HG02870 (cell line): ENCODE results near the gene KIAA0753.
"Not testable (repeated sequence)": the region's sequence is repeated elsewhere in the genome, so short reads cannot be mapped to it uniquely, and the experiment has no call there.

Experiments used
- ATAC-seq: cut with Tn5 transposase; IDR thresholded peaks from one replicate; pipeline ENCODE4 v1.9.1; 2021; ENCODE audit warnings: mild to moderate bottlenecking, moderate library complexity; ENCODE audit not compliant: unreplicated experiment

The KIAA0753 gene

DNA sequence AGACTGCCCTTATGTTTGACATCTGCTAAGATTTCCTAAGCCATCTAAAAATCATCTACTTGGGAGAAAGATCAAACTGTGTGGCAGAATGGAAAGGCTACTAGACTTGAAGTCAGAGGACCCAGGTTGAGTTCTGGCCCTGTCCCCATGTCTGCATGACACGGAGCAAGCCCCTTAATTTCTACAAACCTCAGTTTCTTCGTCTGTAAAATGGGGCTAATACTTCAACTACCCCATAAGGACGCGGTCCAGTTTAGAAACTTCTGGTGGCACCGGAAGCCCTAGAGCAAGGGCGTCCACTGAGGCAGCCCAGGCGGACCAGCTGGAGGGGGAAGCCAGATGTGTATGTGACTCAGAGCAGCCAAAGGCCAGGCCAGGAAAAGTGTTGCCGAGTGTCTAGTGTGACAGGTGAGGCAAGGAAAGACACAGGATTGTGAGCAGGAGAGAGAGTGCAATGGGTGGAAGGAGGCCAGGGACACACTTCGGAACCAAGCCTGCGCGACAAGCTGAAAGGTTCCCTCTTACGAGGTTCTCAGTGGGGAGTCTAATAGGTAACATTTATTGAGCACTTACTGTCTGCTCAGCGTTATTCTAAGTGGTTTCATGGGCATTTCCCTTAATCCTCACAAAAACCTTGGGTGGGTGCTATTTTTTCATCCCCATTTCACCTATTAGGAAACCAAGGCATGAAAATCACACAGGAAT lies 66.4 kb downstream of the KIAA0753 start:
- ATAC-seq: no peak

DNA sequence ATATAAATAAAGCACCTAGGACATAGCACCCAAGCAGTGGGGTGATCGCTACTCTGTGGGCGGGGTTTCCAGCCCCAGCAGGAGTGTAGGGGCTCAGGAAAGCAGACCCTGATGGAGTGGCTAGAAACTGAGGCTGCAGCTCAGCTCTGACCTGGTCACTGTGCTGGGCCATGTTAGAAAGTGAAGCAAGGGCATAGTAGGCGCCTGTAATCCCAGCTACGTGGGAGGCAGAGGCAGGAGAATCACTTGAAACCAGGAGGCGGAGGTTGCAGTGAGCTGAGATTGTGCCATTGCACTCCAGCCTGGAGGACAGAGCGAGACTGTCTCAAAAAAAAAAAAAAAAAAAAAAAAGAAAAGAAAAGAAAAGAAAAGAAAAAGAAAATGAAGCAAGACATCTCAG lies 67.0 kb downstream of the KIAA0753 start:
- not testable (repeated sequence) for ATAC-seq

DNA sequence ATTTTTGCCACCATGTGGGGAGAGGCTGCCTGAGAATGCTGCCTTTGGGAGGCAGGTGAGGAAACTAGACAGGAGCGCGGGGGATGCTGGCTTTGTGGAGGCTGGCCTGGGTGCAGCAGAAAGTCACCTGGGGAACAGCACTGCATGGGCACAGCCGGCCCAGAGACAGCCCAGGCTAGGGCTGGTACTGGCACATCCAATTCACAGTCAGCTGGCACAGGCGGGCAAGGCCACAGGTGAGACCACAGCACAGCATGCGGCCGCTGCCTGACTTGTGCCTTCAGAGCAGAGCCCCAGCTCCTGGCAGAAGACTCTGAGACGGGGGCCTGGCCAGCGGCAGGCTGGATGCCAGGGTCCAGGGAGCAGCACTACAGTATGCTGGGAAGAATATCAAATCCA lies 67.5 kb downstream of the KIAA0753 start:
- no peak for ATAC-seq

DNA sequence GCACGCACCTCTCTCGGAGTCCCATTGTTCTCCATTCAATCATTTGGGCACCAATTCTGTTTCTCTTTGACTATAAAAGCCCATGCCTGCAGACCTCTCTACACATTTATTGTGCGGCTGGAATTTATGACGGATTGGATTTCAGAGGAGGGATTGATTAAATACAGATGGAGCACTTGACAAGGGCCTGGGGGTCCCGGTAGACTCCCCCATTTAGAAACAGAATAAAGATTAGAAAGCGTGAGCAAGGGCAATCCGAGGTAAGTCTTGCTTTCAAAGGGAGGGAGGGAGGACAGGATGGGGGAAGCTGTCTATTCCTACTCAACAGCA lies 69.1 kb downstream of the KIAA0753 start:
- ATAC-seq: no peak

DNA sequence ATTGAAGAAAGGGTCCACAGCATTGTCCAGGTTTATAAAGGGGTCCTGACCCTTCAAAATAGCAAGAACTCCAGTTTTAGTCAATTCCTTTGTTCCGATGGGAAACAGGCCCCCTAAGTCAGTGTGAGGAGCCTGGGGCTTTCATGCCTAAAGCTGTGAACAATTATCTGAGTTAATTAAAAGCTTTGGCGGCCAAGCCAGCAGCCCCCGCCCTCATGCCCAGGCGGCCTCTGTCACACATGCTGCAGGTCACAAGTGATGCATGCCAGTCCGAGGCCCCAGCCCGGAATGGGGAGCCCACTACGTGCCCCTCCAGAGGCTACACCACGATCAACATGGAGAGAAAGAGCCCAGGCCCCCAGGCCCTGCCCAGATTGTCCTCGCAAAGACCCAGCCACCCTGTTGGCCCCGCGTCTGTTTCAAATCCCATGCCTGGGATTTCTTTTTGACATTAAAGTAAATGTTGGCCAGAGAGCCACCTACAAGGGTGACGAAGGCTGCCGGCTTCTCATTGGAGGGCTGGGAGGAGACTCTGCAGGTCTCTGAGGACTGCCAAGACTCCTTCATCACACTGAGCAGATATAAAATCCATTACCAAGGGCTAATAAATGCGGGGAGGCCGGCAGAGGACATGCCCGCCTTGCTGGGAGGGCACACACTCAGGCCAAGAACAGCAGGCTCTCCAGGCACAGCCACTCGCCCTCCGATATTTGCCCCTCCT lies 69.6 kb downstream of the KIAA0753 start:
- ATAC-seq: no peak

DNA sequence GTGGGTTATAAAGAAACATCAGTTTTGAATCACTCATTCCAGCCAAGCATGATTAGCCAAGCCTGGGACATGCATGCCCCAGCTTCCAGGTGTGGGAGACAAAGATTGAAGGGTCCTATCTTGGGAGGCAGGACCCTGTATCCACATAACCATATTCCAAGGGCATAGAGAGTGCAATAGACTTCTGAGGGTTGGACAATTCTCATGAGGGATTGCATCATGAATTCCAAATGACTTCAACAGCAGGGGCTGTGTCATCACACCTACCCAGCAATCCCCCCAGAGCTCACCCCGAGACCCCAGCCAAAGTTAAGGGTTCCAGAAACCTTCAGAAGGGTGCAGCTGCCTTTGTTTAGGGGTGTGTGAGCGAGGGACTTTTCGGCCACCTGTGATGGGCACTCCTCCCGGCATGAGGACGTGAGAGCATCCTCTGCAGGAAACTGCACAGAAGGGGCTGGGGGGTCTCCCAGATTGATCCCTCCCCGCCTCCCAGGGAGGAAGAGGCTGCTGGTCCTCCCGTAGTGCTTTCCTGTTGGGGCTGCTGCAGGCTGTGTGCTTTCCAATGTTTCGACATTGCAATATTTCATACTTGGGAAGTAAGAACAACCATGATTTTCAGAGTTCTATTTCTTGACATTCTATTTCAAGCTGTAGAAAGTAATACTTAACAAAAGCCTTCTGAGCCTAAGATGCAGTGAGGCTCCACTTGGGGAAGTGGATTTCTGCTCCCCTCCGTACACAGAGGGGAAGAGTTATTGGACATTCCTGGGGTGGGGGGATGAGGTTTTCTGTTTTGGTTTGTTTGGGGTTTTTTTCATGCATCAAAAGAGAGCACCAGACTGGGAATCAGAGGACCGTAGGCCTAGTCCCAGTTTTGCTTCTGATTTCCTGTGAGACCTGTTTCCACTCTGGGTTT lies 70.9 kb downstream of the KIAA0753 start:
- no peak for ATAC-seq

DNA sequence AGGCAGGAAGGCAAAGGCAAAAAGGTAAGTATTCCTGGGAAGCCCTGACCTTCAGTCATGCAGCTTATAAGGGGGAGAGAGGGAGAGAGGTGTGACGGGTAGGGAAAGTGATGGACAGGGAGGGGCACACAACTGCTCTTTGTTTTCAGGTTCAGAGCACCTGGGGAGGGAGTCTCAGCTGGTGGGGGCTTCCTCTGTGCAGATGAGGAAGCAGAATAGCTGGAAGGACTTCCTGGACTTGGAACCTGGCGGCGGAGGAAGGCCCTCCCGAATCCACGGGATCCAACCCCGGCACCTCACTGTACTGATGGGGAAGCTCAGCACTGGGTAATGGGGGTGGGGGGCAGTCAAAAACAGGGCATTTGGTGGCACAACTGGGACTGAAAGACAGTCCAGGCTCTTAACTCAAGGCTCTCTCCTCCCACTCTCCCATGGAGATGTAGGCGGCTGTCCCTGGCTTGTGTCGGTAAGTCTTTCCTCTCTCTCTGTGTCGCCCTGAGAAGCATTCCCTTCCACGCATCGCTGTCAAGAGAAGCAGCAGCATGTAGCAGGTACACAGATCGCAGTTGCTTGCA lies 72.2 kb downstream of the KIAA0753 start:
- ATAC-seq: no peak

DNA sequence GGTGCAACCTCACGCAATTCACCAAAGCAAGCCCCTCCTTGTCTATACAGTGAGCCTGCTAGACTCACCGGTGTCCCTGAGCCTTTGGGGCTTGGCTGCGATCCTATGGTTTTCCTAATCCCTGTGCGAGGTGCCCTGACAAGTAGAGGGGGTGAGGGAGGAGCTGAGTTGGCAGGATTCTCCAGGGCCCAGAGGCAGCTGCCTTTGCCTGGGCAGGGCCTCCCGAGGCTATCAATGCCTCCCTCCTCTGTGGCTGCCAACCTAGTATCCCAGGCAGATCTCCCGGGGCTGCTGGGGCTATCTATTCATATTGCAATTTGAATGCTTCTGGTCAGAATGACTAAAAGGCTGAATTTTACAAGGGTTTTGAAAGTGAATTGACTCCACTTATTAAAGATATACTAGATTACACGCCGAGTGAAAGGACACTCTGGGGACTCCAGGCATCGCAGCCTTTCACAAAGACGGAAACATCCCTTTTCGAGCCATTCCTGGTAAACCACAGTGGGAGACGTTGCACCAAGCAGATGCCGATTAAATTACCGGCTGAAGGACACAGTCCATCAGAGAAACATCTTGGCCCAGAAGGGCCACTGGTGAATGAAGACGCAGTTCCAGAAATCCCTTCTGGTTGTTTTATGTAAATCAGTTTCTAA lies 72.9 kb downstream of the KIAA0753 start:
- ATAC-seq: no peak

DNA sequence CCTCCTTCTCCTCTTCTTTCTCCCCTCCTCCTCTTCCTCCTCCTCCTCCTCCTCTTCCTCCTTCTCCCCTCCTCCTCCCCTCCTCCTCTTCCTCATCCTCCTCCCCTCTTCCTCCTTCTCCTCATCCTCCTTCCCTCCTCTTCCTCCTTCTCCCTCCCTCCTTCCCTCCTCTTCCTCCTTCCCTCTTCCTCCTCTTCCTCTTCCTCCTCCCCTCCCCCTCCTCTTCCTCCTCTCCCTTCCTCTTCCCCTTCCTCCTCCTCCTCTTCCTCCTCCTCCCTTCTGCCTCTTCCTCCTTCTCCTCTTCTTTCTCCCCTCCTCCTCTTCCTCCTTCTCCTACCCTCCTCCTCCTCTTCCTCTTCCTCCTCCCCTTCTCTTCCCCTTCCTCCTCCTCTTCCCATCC lies 79.1 kb downstream of the KIAA0753 start:
- no peak for ATAC-seq

DNA sequence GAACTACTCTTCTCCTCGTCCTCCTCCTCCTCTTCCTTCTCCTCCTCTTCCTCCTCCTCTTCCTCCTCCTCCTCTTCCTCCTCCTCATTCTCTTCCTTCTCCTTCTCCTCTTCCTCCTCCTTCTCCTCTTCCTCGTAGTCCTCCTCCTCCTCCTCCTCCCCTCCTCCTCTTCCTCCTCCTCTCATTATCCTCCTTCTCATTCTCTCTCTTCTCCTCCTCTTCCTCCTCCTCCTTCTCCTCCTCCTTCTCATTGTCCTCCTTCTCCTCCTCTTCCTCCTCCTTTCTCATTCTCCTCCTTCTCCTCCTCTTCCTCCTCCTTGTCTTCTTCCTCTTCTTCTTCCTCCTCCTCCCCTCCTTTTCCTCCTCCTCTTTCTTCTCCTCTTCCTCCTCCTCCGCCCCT lies 80.0 kb downstream of the KIAA0753 start:
- ATAC-seq: no peak

DNA sequence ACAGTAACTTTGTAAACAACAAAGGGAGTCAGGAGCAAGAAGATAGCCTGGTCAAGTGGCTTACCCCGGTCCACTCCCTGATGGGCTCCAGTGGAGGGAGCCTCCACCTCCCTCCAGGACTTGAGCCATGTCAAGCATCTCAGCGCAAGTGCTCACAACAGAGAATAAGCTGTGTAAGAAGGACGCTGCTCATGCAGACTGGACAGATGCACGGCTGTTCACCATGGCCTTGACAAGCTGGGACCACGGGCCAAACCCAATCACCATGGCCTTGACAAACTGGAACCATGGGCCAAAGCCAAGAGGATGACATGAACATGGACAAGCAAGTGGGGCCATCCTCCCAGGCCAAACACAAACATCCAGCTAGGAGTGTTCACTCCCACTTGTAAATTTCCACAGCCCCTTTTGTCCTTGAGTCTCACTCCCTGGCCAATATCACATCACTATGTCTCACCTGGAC lies 80.7 kb downstream of the KIAA0753 start:
- ATAC-seq: no peak

DNA sequence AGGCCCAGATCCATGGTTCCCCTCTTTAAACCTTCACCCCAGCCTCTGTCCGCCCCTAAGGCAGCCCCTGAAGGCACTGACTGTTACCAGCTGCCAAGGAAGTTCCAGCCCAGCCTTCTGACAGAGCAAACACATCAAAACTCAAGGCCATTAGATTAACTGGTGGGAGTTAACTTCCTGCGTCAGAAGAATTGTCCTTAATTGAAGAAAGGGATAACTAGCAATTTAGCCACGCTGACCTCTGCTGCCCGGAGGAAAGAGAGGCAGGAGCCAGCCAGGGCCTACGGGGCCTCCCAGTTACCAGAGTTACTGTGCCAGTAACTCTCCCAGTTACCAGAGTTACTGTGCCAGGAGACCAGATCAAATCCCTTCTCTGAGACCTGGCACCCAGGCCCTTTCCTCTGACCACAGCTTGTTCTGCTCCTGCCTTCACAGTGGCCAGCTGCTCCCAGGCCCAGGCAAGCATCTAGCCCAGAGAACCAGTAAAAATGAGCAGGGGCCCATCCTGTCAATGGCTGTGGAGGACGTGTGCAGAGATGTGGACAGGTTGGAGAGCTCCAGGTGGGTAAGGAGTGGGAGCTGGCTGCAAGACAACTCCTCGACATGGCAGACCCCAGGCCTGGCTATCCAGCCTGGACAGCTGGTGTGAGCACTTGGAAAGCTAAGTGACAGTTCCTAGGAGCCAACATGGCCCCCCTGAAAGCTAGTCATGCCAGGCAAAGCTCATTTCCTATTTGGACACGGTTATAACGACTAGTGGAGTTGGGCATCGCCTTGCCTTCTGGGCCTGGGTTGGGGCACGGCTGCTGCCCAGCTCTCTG lies 81.4 kb downstream of the KIAA0753 start:
- ATAC-seq: no peak

DNA sequence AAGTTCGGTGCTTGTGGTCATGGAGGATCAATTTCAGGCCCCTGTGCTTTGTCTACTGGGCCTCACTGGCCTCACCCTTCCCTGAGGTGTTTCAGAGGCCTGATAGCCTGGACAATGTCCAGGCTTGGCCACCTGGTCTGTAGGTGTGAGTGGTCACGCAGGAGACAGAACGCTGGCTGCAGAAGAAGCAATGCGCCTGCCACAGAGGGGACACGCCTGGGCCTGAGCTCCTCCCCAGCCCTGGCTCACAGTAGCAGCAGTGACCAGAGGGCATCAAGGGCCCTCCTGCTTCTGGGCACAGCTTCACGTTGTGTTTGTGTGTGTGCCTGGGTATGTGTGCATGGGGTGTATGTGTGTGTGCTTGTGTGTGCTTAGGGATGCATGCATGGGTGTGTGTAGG lies 82.2 kb downstream of the KIAA0753 start:
- ATAC-seq: no peak

DNA sequence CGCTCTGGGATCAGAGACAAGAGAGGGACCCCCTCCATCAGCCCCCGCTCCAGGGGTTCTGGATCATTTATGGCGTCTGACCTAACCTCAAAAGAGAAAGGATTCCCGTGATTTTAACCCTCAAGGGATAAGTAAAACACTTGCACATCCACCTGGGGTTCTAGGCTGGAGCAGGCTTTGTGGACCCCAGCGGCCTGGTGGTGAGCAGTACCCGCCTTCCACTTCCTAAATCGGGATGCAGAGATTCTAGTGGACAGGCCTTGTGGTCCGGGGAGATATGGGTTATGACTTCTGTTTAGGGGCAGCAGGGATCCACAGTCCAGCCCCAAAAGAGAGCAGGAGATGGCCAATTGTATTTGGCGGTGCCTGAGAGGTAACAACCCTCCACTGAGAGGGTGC lies 83.5 kb downstream of the KIAA0753 start:
- no peak for ATAC-seq

DNA sequence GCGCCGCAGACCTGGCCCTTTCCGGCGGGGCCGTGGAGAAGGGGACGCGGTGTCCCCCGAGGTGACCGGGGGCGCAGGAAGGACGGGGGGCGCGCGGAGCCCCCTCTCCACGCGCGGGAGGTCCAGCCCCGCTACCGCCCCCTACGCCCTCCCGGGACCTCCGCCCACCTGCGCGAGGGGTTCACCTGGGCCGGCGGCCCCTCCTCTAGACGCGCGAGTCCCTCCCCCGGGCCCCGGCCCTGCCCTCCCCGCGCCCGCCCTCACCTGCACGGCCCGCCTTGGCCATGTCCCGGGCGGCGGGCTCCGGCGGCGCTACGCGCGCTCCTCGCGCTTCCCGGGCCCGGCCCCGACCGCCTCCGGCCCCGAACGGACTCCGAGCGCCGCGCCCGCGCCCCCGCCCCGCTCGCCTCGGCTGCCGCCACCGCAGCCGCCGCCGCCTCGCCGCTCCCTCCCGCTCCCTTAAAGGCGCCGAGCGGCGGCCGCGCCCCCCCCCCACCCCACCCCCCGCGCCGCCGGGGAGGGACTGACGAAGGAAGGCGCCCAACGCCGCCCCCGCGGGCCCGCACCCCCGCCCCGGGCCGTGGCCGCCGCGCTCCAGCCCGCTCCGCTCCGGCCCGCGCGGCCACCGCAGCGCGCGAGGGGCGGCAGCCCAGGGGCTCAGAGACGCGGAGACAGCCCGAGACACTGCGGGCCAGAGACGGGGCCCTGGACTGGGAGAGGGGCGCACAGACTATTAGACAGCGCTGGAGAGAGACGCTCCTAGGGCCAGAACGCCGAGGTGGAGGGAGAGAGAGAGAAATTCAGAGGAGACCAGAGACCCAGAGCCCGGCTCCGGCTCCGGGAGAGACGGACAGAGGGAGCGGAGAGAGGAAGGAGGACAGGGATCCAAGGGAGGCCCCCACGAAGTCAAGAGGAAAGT lies 84.1 kb downstream of the KIAA0753 start, which contains the start of gene PITPNM3:
TSS of gene PITPNM3 (minus strand) at position 435 of the 919 bp plus-strand sequence. CDS start at position 286, 149 bp downstream.
- ATAC-seq: no peak

DNA sequence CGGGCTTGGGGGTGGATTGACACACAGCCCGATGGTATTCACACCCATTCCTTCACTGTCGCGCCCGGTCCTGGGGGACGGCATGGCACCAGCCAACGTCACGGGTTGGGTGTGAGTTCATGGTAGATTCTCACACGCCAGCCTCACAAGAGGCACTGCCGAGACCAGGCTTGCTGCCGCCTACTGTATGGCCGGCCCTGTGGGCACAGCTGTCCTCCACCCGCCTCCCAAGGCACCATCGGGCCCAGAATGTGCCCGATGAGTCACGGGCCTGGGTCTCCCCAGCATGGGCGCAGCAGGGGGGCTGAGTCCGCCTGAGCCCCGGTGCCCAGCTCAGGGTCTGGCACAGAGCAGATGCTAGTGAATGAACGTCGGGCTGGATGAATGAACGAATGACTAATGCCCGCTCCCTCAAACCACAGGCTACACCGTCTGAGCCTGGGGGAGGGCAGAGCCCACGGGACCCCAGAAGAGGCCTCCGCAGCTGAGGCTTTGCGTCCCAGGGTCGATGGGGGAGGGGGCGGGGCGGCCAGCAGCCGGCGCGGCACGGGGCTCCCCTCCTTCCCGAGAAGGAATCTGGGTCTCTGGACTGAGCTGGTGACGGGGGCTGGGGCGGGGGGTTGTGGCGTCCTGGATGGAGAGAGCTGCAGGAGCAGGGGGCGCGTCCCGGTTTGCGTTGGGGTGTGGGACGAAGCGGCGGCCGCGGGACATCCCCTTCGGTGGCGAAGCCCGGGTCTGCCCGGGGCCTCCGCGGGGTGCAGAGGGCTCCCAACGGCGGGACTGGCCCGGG lies 85.0 kb downstream of the KIAA0753 start:
- ATAC-seq: no peak

DNA sequence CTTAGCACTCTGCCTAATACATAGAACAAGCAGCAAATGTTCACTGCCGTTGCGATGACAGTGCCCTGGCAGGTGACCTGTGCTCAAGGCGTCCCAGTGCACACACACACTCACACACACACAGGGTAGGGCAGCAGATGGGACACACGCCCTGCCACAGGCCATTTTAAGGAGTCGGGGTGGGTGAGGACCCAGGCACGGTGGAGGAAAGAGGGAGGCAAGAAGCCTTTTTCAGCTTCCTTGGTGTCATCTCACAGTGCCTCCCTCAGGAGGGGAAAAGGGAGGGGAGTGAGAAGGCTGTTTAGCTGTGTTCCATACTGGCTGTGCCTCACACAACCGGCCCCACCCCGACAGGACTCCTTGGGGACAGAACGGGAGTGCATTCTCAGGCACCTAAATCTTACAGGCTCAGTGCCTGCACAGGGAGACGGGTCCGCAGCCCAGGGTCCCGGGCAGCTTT lies 85.6 kb downstream of the KIAA0753 start:
- no peak for ATAC-seq

DNA sequence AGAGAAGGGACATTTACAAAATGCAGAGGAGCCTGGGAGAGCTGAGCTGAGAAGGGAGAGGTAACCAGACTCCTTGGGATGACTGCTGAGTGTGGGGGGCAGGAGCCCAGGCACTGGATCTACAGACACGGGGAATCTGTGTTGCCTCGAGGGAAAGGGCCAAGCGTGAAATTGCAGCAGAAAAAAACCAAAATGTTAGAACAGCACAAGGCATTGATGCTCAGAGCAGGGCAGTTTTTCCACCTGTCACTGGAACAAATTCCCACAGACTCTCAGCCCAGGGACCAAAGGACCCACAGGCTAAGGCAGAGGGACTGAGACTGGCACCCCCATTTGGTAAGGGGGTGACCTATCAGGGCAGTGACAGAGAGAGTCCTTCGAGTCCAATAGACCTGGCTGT lies 86.2 kb downstream of the KIAA0753 start:
- ATAC-seq: no peak
